ENCODE measurements around the gene RCN2. TPM values are rescaled to one million over a fixed set of nuclear protein-coding genes. Genes with fewer than 3 reads are reported as not detected.

Gene RCN2
- total RNA-seq, 3 donors from 2014 or later = 40.6 to 47.2 (median 46.2) TPM

DNA sequence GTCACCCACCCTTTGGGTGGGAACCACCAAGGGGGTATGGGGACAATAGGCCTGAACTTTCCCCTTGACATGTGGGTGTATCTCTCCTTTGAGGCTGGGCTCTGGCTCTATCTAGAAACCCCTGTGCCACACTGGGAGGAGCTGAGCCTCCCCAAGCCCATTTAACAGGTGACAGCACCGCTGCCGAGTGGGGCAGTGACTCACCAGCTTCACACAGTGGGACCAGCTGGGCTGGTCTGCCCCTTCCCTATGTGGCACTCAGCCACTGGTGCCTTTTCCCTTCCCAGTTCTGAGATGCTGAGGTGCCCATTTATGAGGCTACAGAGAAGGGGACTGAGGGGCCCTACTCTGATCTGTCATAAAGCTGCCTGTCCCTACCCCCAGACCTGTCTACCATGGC lies 68.4 kb downstream of the RCN2 start:
- H3K27me3 ChIP-seq = no peaks in the 10 kb centered on the region
- H3K4me1 ChIP-seq = no peaks in the 10 kb centered on the region
- TF ChIP-seq, protein P1, sequence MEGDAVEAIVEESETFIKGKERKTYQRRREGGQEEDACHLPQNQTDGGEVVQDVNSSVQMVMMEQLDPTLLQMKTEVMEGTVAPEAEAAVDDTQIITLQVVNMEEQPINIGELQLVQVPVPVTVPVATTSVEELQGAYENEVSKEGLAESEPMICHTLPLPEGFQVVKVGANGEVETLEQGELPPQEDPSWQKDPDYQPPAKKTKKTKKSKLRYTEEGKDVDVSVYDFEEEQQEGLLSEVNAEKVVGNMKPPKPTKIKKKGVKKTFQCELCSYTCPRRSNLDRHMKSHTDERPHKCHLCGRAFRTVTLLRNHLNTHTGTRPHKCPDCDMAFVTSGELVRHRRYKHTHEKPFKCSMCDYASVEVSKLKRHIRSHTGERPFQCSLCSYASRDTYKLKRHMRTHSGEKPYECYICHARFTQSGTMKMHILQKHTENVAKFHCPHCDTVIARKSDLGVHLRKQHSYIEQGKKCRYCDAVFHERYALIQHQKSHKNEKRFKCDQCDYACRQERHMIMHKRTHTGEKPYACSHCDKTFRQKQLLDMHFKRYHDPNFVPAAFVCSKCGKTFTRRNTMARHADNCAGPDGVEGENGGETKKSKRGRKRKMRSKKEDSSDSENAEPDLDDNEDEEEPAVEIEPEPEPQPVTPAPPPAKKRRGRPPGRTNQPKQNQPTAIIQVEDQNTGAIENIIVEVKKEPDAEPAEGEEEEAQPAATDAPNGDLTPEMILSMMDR (IDR thresholded peaks at IDR 0.05) = no peak
- TF ChIP-seq POLR2AphosphoS5 (IDR thresholded peaks at IDR 0.05) = no peak
- no peak for TF ChIP-seq POLR2A (IDR thresholded peaks at IDR 0.05)
- no peak overlapping the region for H3K4me3 ChIP-seq
- intact Hi-C loops (cut with DNase I; ENCODE audit: low total_unique reads) = no loop called here
- DNase-seq (ENCODE audit: low spot score in 2 of 2) = no peak
- no peaks in the 10 kb centered on the region for H3K9me3 ChIP-seq
- H3K27ac ChIP-seq = no peak overlapping the region
- no peaks in the 10 kb centered on the region for H3K36me3 ChIP-seq

DNA sequence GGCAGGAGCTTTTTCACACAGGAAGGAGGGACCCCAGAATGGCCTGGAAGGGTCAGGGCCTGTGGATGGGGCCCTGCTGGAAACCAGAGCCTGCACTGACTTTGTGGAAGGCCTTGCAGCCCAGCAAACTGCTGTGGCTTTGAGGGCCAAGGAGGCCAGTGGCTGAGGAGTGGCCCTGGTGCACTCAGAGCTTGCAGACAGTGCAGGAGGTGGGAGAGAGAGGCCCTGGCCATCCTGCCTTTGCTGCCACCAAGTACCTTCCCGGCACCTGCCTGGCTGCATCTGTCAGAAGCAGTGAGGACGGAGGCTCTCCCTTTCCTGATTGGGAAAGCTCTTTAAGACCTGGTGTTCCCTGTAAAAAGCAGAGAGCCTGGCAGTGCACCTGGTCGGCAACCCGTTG lies 69.8 kb downstream of the RCN2 start:
- DNase-seq (ENCODE audit: low spot score in 2 of 2) = no peak
- Histone ChIP-seq H3K4me3 (no peak overlapping the region), H3K9me3 (no peaks in the 10 kb centered on the region), H3K27ac (no peak overlapping the region), H3K36me3 (no peaks in the 10 kb centered on the region), H3K4me1 (no peaks in the 10 kb centered on the region), H3K27me3 (no peaks in the 10 kb centered on the region)
- intact Hi-C loops (cut with DNase I; ENCODE audit: low total_unique reads) = no loop called here
- TF ChIP-seq, protein P1 (IDR thresholded peaks at IDR 0.05) = no peak
- TF ChIP-seq POLR2A (IDR thresholded peaks at IDR 0.05) (no peak), POLR2AphosphoS5 (IDR thresholded peaks at IDR 0.05) (no peak)

DNA sequence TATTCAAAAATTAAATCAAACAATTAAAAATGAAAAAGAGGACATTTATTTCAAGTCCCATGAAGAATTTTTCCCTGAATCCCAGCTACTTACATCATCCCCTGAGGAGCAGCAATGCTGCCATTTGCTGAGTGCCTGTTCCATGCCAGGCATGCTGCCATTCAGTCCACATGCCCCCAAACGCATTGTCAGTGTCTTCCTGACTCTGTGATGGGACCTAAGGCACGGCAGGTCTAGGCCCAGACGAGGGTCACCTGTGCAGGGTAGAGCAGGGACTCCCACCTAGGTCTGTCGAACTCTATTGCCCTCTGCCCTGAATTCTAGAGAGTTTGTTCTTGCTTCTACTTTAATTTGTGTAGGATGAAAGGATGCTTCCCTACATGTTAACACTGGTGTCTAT lies 70.4 kb downstream of the RCN2 start:
- intact Hi-C loops (cut with DNase I; ENCODE audit: low total_unique reads) = no loop called here
- Histone ChIP-seq H3K4me3 (no peak overlapping the region), H3K27me3 (no peaks in the 10 kb centered on the region), H3K4me1 (no peaks in the 10 kb centered on the region), H3K9me3 (no peaks in the 10 kb centered on the region), H3K36me3 (no peaks in the 10 kb centered on the region), H3K27ac (no peak overlapping the region)
- TF ChIP-seq POLR2AphosphoS5 (IDR thresholded peaks at IDR 0.05) = no peak
- no peak for TF ChIP-seq POLR2A (IDR thresholded peaks at IDR 0.05)
- TF ChIP-seq, protein P1 (IDR thresholded peaks at IDR 0.05) = no peak
- no peak for DNase-seq (ENCODE audit: low spot score in 2 of 2)

DNA sequence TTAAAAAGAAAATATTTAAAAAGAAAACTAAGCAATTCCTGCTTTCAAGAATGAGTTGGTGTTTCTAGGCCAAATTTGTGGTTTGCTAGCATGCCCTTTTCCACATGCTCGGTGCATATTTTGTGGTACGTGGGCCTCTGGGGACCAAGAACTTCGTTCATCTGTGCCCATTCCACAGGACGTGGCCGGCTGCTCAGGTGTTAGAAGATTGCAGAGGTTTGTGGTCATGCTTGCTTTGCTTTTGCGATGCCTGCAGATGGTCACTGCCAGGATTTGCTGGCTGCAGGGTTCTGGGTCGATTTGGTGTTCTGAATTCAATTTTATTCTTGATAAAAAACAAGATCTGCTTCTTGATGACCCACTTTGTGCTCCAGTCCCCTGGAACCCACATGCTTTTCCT lies 70.9 kb downstream of the RCN2 start:
- intact Hi-C loops (cut with DNase I; ENCODE audit: low total_unique reads) = no loop called here
- DNase-seq (ENCODE audit: low spot score in 2 of 2) = no peak
- peak overlapping the region in 1 of 2 donors; percentile 7 for H3K27ac ChIP-seq
- H3K4me3 ChIP-seq = no peak overlapping the region
- no peaks in the 10 kb centered on the region for H3K4me1 ChIP-seq
- no peaks in the 10 kb centered on the region for H3K36me3 ChIP-seq
- H3K9me3 ChIP-seq = no peaks in the 10 kb centered on the region
- no peaks in the 10 kb centered on the region for H3K27me3 ChIP-seq
- TF ChIP-seq, protein P1 (IDR thresholded peaks at IDR 0.05) = no peak
- TF ChIP-seq POLR2A (IDR thresholded peaks at IDR 0.05) (no peak), POLR2AphosphoS5 (IDR thresholded peaks at IDR 0.05) (no peak)

DNA sequence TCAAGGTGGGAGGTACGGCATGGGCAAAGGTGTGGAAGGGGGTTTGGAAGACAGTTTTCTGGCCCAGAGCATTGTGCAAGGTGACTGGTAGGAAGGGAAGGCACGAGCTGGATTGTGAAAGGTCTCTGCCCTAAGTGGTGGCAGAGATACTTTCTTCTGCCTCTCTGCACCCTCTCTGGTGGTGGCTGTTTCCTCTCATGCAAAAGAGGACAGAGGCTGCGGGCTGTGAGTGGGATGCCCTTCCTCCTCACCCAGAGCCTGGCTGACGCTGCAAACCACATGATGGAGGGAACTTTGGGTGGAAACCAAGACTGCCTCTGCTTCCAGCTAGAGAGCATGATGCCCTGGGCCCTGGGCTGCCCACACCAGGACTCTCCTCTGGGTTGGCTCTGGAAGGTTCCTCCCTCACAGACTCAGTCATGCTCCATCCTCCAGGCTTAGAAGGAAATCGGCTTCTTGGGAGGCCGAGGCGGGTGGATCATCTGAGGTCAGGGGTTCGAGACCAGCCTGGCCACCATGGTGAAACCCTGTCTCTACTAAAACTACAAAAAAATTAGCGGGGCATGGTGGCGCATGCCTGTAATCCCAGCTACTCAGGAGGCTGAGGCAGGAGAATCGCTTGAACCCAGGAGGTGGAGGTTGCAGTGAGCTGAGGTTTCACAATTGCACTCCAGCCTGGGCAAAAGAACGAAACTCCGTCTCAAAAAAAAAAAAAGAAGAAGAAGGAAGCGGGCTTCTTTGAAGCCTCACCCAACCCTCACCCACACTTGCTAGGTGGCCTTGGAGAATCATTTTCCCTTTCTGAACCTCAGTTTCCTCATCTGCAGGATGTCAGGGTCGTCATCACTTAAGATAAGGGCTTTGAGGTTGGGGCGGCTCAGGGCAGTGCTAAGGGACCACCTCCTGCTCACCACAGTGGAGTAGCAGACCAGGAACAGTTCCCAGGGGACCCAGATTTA lies 71.7 kb downstream of the RCN2 start:
- TF ChIP-seq POLR2AphosphoS5 (IDR thresholded peaks at IDR 0.05) (no peak), POLR2A (IDR thresholded peaks at IDR 0.05) (no peak)
- TF ChIP-seq, protein P1 (IDR thresholded peaks at IDR 0.05) = no peak
- peak overlapping the region in 1 of 2 donors; percentile 32 for H3K27ac ChIP-seq
- intact Hi-C loops (cut with DNase I; ENCODE audit: low total_unique reads) = no loop called here
- no peaks in the 10 kb centered on the region for H3K36me3 ChIP-seq
- no peaks in the 10 kb centered on the region for H3K4me1 ChIP-seq
- no peaks in the 10 kb centered on the region for H3K9me3 ChIP-seq
- no peaks in the 10 kb centered on the region for H3K27me3 ChIP-seq
- no peak for DNase-seq (ENCODE audit: low spot score in 2 of 2)
- no peak overlapping the region for H3K4me3 ChIP-seq

Data from breast epithelium (tissue), 4 donors.